GM18511 (cell line): Measurements from ENCODE around the gene EVC.
"Not testable (repeated sequence)": the region's sequence is repeated elsewhere in the genome, so short reads cannot be mapped to it uniquely, and the experiment has no call there.

Experiments
- ATAC-seq: cut with Tn5 transposase; IDR thresholded peaks from one replicate; pipeline ENCODE4 v1.9.1; 2021; ENCODE audit warnings: mild to moderate bottlenecking, moderate library complexity; ENCODE audit not compliant: unreplicated experiment

Gene EVC

GRCh38 chr4:5836943-5837342 is 125.9 kb downstream of the EVC start:
- ATAC-seq = no peak

- not testable (repeated sequence) for ATAC-seq
Measured at GRCh38 chr4:5837483-5837882, 126.5 kb downstream of the EVC start.

GRCh38 chr4:5839332-5839731 is 128.3 kb downstream of the EVC start:
- no peak for ATAC-seq

GRCh38 chr4:5839751-5840674 is 129.0 kb downstream of the EVC start:
- no peak for ATAC-seq

- ATAC-seq = no peak
Measured at GRCh38 chr4:5842456-5842855, 131.5 kb downstream of the EVC start.

- ATAC-seq = no peak
Measured at GRCh38 chr4:5843573-5844530, 132.9 kb downstream of the EVC start.

- ATAC-seq = no peak
Measured at GRCh38 chr4:5845035-5845905, 134.3 kb downstream of the EVC start.

- ATAC-seq = no peak
Measured at GRCh38 chr4:5851637-5852301, 140.8 kb downstream of the EVC start.

GRCh38 chr4:5852523-5853202 is 141.7 kb downstream of the EVC start:
- ATAC-seq = no peak

- no peak for ATAC-seq
Measured at GRCh38 chr4:5854929-5855328, 143.9 kb downstream of the EVC start.

- not testable (repeated sequence) for ATAC-seq
Measured at GRCh38 chr4:5856362-5856761, 145.4 kb downstream of the EVC start.

GRCh38 chr4:5857199-5857598 is 146.2 kb downstream of the EVC start:
- no peak for ATAC-seq

GRCh38 chr4:5858020-5858769 is 147.2 kb downstream of the EVC start:
- no peak for ATAC-seq

GRCh38 chr4:5863461-5864113 is 152.6 kb downstream of the EVC start:
- no peak for ATAC-seq
